Astrocyte of the cerebellum (primary cell): Measurements from ENCODE around the gene LY9.
"Not testable (repeated sequence)": the region's sequence is repeated elsewhere in the genome, so short reads cannot be mapped to it uniquely, and the experiment has no call there.

Experiments
- DNase-seq: peaks from one replicate; pipeline ENCODE4 v3.0.0-alpha.2; 2011; ENCODE audit warnings: low read depth
- H3K4me3 ChIP-seq: 2 replicates; pipeline ENCODE4 v1.5.1; 2011; ENCODE audit warnings: mild to moderate bottlenecking, low read depth, low read length, moderate library complexity
- in situ Hi-C: cut with HindIII; loops from 2 replicates; pipeline ENCODE4 v1.10.0; 2017; ENCODE audit warnings: low sequenced_read_pairs
- TF ChIP-seq, protein P1 (sequence below): IDR thresholded peaks from 2 replicates; pipeline ENCODE4 v1.5.1; 2012; ENCODE audit warnings: low read length, low read depth, moderate library complexity, mild to moderate bottlenecking; ENCODE audit errors: missing control alignments

LY9 gene

DNA sequence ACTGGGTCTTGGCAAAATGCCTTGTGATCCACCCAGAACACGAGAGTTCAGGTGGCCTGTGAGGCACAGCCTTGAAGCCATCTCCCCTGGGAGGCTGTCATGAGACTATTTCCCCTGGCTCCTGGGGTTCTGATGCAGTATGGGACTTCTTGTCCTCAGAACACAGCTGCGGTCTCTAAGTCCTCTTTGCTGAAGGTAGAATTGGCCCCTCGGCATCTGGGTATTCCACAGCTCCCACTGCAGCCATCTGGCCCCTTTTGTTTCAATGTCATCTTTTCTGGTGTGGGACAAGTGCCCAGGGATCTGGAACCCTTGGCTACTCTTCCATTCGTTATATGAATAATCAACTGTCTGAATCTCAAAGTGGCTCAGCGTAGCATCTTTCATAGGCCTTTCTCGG is 17.0 kb upstream of the LY9 start:
- in situ Hi-C loops = no loop called here
- TF ChIP-seq, protein P1, sequence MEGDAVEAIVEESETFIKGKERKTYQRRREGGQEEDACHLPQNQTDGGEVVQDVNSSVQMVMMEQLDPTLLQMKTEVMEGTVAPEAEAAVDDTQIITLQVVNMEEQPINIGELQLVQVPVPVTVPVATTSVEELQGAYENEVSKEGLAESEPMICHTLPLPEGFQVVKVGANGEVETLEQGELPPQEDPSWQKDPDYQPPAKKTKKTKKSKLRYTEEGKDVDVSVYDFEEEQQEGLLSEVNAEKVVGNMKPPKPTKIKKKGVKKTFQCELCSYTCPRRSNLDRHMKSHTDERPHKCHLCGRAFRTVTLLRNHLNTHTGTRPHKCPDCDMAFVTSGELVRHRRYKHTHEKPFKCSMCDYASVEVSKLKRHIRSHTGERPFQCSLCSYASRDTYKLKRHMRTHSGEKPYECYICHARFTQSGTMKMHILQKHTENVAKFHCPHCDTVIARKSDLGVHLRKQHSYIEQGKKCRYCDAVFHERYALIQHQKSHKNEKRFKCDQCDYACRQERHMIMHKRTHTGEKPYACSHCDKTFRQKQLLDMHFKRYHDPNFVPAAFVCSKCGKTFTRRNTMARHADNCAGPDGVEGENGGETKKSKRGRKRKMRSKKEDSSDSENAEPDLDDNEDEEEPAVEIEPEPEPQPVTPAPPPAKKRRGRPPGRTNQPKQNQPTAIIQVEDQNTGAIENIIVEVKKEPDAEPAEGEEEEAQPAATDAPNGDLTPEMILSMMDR = no peak
- H3K4me3 ChIP-seq = no peak overlapping the region
- DNase-seq = no peak

DNA sequence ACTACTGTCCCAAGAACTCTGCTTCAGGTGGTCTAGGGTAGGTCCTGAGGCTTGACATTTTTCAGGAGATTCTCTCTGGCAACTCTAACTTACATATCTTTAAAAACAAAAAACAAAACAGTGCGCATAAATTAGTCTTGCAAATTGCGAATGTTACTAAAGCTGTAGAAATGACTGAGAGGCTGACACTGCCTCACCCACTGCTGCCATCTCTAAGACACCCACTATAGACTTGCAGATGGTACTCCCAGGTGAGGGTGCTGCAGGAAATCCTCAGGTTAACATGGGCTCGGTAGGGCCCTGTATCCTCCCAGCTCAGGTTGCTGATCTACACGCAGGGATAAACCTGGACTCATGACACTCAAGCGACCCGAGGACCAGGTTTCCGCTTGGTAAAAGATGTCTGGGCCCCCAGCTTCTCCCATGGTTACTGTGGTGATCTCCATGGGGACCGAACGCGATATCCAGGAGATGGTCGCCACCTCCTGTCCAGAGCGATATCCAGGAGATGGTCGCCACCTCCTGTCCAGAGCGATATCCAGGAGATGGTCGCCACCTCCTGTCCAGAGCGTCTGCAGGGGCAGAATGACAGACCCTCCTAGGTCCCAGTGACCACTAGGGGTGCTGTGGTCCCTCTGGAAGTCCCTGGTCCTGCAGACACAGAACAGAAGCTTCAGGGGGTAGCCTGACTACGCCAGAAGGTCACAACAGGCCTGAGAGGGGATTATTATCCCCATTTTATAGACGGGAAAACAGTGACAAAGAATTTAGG is 16.2 kb upstream of the LY9 start:
- no peak for DNase-seq
- TF ChIP-seq, protein P1 = no peak
- in situ Hi-C loops = no loop called here
- H3K4me3 ChIP-seq = no peak overlapping the region

DNA sequence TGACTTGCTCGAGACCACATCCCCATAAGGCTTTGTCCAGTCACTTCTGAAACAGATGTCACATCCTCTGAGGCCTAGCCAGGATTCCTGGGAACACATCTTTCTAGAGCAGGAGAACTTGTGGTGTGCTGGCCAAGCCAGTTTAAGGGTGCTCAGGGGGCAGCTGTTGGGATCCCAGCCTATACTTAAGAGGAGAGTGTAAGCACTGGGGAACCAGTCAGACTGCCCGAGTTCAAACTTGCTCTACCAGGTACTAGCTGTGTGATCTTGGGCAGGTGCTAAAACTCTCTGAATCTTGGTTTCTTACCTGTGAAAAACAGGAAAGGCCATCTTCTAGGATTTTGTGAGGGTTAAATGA is 15.6 kb upstream of the LY9 start:
- in situ Hi-C loops = no loop called here
- DNase-seq = no peak
- no peak overlapping the region for H3K4me3 ChIP-seq
- TF ChIP-seq, protein P1 = no peak

DNA sequence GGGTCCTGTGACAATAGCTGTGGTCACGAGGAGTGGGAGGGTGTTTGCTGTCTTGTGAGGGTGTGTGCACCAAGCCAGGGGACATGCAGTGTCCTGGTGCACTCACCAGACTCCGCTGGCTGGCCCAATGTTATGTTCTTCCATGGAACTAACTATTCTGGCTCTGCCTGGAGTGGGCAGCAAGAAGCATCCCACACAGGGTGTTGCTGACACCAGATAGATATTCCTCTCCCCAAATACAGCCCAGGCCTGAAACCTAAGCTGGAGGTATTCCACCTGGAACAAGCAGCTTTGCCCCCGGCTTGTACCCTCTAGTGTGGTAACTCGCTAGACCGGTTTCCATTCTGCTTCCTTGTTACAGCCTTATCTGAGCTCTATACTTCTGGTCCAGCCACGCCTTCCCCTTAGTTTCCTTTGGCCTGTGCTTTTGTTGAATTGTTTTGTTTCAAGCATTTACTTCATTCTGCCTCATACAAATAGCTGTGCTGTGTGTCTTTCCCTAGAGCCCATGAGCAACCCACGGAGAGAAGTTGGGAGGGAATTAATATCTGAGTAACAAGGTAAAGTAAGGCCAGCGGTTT is 14.7 kb upstream of the LY9 start:
- TF ChIP-seq, protein P1 = no peak
- no peak for DNase-seq
- in situ Hi-C loops = no loop called here
- H3K4me3 ChIP-seq = no peak overlapping the region

DNA sequence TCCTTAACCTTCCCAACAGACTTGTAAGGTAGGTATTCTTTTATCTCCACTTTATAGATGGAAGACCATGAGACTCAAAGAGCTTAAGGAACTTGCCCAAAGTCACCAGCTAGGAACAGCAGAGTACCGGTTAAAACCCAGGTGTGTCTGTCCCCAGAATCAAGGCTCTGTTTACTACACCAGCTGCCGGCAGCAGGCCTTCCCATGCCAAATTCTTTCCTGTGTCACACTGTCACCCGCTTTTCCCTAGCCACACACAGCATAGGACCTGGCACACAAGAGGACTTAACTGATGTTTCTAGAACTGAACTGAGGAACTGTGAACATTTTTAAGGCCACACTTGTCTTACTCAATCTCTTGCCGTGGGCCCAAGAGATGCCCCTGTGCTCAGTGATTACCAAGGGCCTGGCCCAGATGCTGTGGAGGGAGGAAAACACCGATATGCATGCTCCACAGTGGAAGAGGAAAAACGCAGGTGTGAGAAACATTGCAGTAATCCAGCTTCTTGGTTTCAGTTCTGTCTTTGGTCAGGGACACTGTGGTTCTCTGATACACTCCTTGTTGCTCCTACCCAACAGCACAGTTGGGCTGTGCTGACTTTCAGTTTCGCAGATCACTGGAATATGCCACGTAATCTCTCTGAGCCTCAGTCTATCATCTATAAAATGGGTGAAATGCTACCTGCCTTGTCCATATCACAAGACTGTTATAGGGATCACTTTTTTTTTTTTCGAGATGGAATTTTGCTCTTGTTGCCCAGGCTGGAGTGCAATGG is 13.9 kb upstream of the LY9 start:
- TF ChIP-seq, protein P1 = no peak
- H3K4me3 ChIP-seq = no peak overlapping the region
- in situ Hi-C loops = no loop called here
- no peak for DNase-seq

DNA sequence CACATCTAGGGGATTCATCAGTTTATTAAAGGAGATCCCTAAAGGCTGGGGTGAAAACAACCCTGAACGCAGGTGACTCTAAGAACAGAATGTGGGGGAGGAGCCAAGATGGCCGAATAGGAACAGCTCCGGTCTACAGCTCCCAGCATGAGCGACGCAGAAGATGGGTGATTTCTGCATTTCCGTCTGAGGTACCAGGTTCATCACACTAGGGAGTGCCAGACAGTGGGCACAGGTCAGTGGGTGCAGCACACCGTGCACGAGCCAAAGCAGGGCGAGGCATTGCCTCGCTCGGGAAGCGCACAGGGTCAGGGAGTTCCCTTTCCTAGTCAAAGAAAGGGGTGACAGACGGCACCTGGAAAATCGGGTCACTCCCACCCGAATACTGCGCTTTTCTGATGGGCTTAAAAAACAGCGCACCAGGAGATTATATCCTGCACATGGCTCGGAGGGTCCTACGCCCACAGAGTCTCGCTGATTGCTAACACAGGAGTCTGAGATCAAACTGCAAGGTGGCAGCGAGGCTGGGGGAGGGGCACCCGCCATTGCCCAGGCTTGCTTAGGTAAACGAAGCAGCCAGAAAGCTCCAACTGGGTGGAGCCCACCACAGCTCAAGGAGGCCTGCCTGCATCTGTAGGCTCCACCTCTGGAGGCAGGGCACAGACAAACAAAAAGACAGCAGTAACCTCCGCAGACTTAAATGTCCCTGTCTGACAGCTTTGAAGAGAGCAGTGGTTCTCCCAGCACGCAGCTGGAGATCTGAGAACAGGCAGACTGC is 12.8 kb upstream of the LY9 start:
- in situ Hi-C loops, DNase-seq, H3K4me3 ChIP-seq: not testable (repeated sequence)
